Right lobe of liver (tissue), 4 donors: ENCODE measurements around the gene ABLIM2.

Source experiments
- CTCF ChIP-seq, 4 donors: fragments of 200-600 bp in 3 of 4; fragments of 450-650 bp in 1 of 4; IDR thresholded peaks; one replicate each; pipeline versions ENCODE4 v1.5.1 to v1.8.0; 2016 to 2022; ENCODE audit warnings: antibody characterized with exemption in 4 of 4, mild to moderate bottlenecking in 2 of 4
- POLR2A ChIP-seq: fragments of 450-650 bp; IDR thresholded peaks from one replicate; pipeline ENCODE4 v1.6.1; 2017; ENCODE audit warnings: antibody characterized with exemption, mild to moderate bottlenecking
- donor health status: DM: no; HTN: no; CAD: no.
- donor health status: DM: no; HTN: no; CAD: no.
- donor health status: DM: no; HTN: yes; CAD: no.

DNA sequence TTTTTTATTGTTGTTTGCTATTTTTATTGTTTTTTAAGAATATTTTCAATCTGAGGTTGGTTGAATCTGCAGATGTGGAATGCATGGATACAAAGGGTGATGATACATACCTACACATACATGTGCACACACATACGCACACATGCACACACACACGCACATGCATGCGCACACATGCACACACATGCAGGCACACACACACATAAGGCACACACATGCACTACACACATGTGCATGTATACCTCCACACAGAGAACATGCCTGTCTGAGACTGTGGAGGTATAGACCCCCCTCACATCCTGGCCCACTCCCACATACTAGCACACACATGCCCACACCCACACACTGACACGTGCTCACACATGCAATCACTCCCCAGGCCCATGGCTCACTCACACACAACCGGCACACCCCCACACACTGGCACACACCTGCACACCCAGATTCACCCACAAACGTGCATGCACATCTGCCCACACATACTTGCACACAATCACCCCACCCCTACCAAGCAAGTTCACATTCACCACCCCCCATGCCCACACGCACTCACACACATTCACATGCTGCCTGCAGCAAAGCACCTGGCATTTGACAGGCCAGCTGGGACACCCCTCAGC is 121.4 kb downstream of the ABLIM2 start:
- TF ChIP-seq CTCF (IDR thresholded peaks at IDR 0.05) (no peak), POLR2A (no peak)
